ENCODE results near the gene PROKR1.
"Not testable (repeated sequence)": the region's sequence is repeated elsewhere in the genome, so short reads cannot be mapped to it uniquely, and the experiment has no call there.

- TF ChIP-seq CTCF (IDR thresholded peaks at IDR 0.05 in 2 of 3, conservative IDR thresholded peaks at IDR 0.05 in 1 of 3; ENCODE audit: borderline replicate concordance in 1 of 3, insufficient read depth in 1 of 3, low read depth in 2 of 3, low read length in 2 of 3); SIN3A (IDR thresholded peaks at IDR 0.05; ENCODE audit: low read depth); ZBTB33 (IDR thresholded peaks at IDR 0.05; ENCODE audit: extremely low read depth, insufficient replicate concordance, low read length); SRF (IDR thresholded peaks at IDR 0.05; ENCODE audit: low read depth): not testable (repeated sequence)
Measured at GRCh38 chr2:68677837-68678236, 34.5 kb downstream of the PROKR1 start.

All from HCT116 (cell line).